T-helper 1 cell treated with Interleukin-12 subunit alpha and Interleukin-12 subunit beta and Interleukin-4 antibody, amounts not matched to agents 30 μg/mL and 1 μg/mL, for 36 hours (primary cell): Measurements from ENCODE around the gene DNASE1.

Experiments
- H3K27ac Mint-ChIP-seq: one replicate; pipeline ENCODE4 v1.8.0; 2021; ENCODE audit warnings: mild to moderate bottlenecking, mixed read lengths
- H3K27me3 Mint-ChIP-seq: one replicate; pipeline ENCODE4 v1.8.0; 2021; ENCODE audit warnings: low read depth, mixed read lengths
- H3K36me3 Mint-ChIP-seq: one replicate; pipeline ENCODE4 v1.8.0; 2021; ENCODE audit warnings: low read depth, mixed read lengths
- H3K4me1 Mint-ChIP-seq: one replicate; pipeline ENCODE4 v1.8.0; 2021; ENCODE audit warnings: low read depth, mixed read lengths
- H3K4me3 Mint-ChIP-seq: one replicate; pipeline ENCODE4 v1.8.0; 2021; ENCODE audit warnings: mild to moderate bottlenecking, moderate library complexity, mixed read lengths
- H3K9me3 Mint-ChIP-seq: one replicate; pipeline ENCODE4 v1.8.0; 2021; ENCODE audit warnings: mixed read lengths

DNASE1 gene

GRCh38 chr16:3625911-3626732 is 28.4 kb upstream of the DNASE1 start:
- Mint-ChIP-seq H3K27ac (peak overlapping the region; percentile 76), H3K4me1 (peaks cover 14% of the 10 kb centered on the region), H3K4me3 (peak overlapping the region; percentile 26), H3K9me3 (no peaks in the 10 kb centered on the region), H3K27me3 (no peaks in the 10 kb centered on the region), H3K36me3 (no peaks in the 10 kb centered on the region)

- H3K4me3 Mint-ChIP-seq: no peak overlapping the region
- no peaks in the 10 kb centered on the region for H3K9me3 Mint-ChIP-seq
- H3K36me3 Mint-ChIP-seq: peaks cover 3% of the 10 kb centered on the region
- no peaks in the 10 kb centered on the region for H3K27me3 Mint-ChIP-seq
- peaks cover 18% of the 10 kb centered on the region for H3K4me1 Mint-ChIP-seq
- H3K27ac Mint-ChIP-seq: peak overlapping the region; percentile 69
Measured at GRCh38 chr16:3637371-3637923, 17.0 kb upstream of the DNASE1 start.

GRCh38 chr16:3638916-3639644 is 15.4 kb upstream of the DNASE1 start:
- no peaks in the 10 kb centered on the region for H3K9me3 Mint-ChIP-seq
- no peak overlapping the region for H3K4me3 Mint-ChIP-seq
- H3K4me1 Mint-ChIP-seq: peaks cover 18% of the 10 kb centered on the region
- no peak overlapping the region for H3K27ac Mint-ChIP-seq
- peaks cover 3% of the 10 kb centered on the region for H3K36me3 Mint-ChIP-seq
- no peaks in the 10 kb centered on the region for H3K27me3 Mint-ChIP-seq

GRCh38 chr16:3640207-3640606 is 14.3 kb upstream of the DNASE1 start:
- H3K36me3 Mint-ChIP-seq: peaks cover 3% of the 10 kb centered on the region
- H3K27ac Mint-ChIP-seq: no peak overlapping the region
- no peaks in the 10 kb centered on the region for H3K9me3 Mint-ChIP-seq
- H3K4me1 Mint-ChIP-seq: peaks cover 18% of the 10 kb centered on the region
- no peaks in the 10 kb centered on the region for H3K27me3 Mint-ChIP-seq
- no peak overlapping the region for H3K4me3 Mint-ChIP-seq

GRCh38 chr16:3640632-3641501 is 13.6 kb upstream of the DNASE1 start:
- no peaks in the 10 kb centered on the region for H3K9me3 Mint-ChIP-seq
- no peaks in the 10 kb centered on the region for H3K27me3 Mint-ChIP-seq
- no peak overlapping the region for H3K4me3 Mint-ChIP-seq
- no peak overlapping the region for H3K27ac Mint-ChIP-seq
- H3K36me3 Mint-ChIP-seq: peaks cover 3% of the 10 kb centered on the region
- peaks cover 18% of the 10 kb centered on the region for H3K4me1 Mint-ChIP-seq

- peaks cover 20% of the 10 kb centered on the region for H3K4me1 Mint-ChIP-seq
- no peak overlapping the region for H3K4me3 Mint-ChIP-seq
- H3K9me3 Mint-ChIP-seq: no peaks in the 10 kb centered on the region
- peaks cover 3% of the 10 kb centered on the region for H3K36me3 Mint-ChIP-seq
- H3K27me3 Mint-ChIP-seq: no peaks in the 10 kb centered on the region
- no peak overlapping the region for H3K27ac Mint-ChIP-seq
Measured at GRCh38 chr16:3641801-3642396, 12.6 kb upstream of the DNASE1 start.

GRCh38 chr16:3642397-3643094 is 11.9 kb upstream of the DNASE1 start:
- H3K27ac Mint-ChIP-seq: no peak overlapping the region
- H3K4me1 Mint-ChIP-seq: peaks cover 13% of the 10 kb centered on the region
- H3K27me3 Mint-ChIP-seq: no peaks in the 10 kb centered on the region
- H3K36me3 Mint-ChIP-seq: peaks cover 3% of the 10 kb centered on the region
- H3K9me3 Mint-ChIP-seq: no peaks in the 10 kb centered on the region
- H3K4me3 Mint-ChIP-seq: no peak overlapping the region

- Mint-ChIP-seq H3K4me1 (peaks cover 9% of the 10 kb centered on the region), H3K27ac (no peak overlapping the region), H3K27me3 (no peaks in the 10 kb centered on the region), H3K9me3 (no peaks in the 10 kb centered on the region), H3K4me3 (no peak overlapping the region), H3K36me3 (peaks cover 3% of the 10 kb centered on the region)
Measured at GRCh38 chr16:3643095-3643730, 11.3 kb upstream of the DNASE1 start.

GRCh38 chr16:3645108-3645503 is 9.4 kb upstream of the DNASE1 start:
- H3K4me1 Mint-ChIP-seq: peaks cover 3% of the 10 kb centered on the region
- H3K4me3 Mint-ChIP-seq: no peak overlapping the region
- H3K9me3 Mint-ChIP-seq: no peaks in the 10 kb centered on the region
- no peaks in the 10 kb centered on the region for H3K36me3 Mint-ChIP-seq
- H3K27ac Mint-ChIP-seq: no peak overlapping the region
- no peaks in the 10 kb centered on the region for H3K27me3 Mint-ChIP-seq

GRCh38 chr16:3645504-3646347 is 8.8 kb upstream of the DNASE1 start:
- H3K4me3 Mint-ChIP-seq: no peak overlapping the region
- H3K9me3 Mint-ChIP-seq: no peaks in the 10 kb centered on the region
- H3K27me3 Mint-ChIP-seq: no peaks in the 10 kb centered on the region
- H3K27ac Mint-ChIP-seq: no peak overlapping the region
- H3K4me1 Mint-ChIP-seq: peaks cover 3% of the 10 kb centered on the region
- peaks cover 3% of the 10 kb centered on the region for H3K36me3 Mint-ChIP-seq

- no peaks in the 10 kb centered on the region for H3K27me3 Mint-ChIP-seq
- H3K4me3 Mint-ChIP-seq: no peak overlapping the region
- no peak overlapping the region for H3K27ac Mint-ChIP-seq
- peaks cover 3% of the 10 kb centered on the region for H3K4me1 Mint-ChIP-seq
- no peaks in the 10 kb centered on the region for H3K9me3 Mint-ChIP-seq
- H3K36me3 Mint-ChIP-seq: peaks cover 3% of the 10 kb centered on the region
Measured at GRCh38 chr16:3646348-3646920, 8.1 kb upstream of the DNASE1 start.

GRCh38 chr16:3650631-3651265 is 3.7 kb upstream of the DNASE1 start:
- Mint-ChIP-seq H3K27me3 (no peaks in the 10 kb centered on the region), H3K4me1 (peaks cover 6% of the 10 kb centered on the region), H3K9me3 (no peaks in the 10 kb centered on the region), H3K27ac (no peak overlapping the region), H3K4me3 (no peak overlapping the region), H3K36me3 (peaks cover 6% of the 10 kb centered on the region)
